Stimulated activated CD8-positive, alpha-beta memory T cell treated with anti-CD3 and anti-CD28 coated beads, Interleukin-4, amount 100 ng/mL, for 24 hours (primary cell): ENCODE data around the gene FOXN1.

Source experiments
- DNase-seq: peaks from one replicate; pipeline ENCODE4 v3.0.0-alpha.2; 2020; ENCODE audit warnings: low read depth

FOXN1 gene

DNA sequence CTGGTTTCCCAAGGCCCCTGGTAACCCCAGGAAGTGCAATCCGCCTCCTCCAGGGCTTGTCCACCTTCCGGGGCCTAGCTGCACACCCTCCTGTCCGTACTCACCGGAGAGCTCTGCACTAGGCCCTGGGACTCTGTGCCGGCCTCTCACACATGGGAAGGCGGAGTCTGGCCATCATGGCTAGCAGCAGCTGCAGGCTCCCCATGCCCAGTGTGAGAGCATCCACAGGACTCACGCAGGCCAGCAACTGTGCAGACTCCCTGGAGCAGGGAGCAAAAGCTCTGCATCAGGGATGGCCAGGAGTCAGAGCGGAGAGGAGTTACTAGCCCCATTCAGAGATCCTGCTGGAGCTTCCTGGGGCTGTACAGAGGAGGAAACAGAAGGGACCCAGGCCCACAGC lies 20.2 kb downstream of the FOXN1 start:
- no peak for DNase-seq

DNA sequence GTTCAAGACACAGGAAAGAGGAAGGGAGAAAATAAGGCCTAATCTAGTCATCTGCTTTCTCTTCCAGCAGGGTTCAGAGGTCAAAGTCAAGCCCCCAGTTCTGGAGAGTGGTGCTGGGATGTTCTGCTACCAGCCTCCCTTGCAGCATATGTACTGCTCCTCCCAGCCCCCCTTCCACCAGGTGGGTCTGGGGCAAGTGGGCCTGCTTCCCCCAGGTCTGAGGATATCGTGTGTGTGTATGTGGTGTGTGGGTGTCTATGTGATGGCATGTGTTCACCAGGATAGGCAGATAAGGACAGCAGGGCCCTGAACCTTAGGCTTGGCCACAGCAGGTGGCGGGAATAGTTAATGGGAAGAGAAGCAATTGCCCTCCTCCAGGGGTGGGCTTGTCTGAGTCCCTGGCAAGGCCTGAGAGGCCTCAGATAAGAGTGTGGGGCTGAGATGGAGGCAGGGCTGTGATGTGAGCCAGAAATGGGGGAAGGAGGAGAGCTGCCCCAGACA lies 21.1 kb downstream of the FOXN1 start:
- DNase-seq, result no peak

DNA sequence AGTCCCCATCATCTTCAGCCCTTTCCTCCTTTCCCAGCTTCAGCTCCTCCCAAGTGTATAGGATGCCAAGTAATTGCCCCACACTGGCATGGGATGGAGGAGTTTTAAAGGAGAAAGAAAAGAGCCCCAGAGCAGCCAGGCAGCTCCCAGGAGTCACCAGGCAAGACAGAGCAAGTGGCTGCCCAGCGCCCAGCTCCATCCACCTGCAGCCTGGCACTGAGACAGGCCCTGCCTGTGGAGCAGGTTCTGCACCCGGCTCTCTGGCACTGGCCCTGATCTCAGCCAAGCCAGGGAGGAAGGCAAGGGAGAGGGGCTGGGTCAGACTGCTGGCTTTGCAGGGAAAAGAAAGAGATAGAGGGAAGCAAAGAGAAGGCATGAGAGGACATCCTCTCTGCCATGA lies 21.7 kb downstream of the FOXN1 start:
- DNase-seq, result no peak

DNA sequence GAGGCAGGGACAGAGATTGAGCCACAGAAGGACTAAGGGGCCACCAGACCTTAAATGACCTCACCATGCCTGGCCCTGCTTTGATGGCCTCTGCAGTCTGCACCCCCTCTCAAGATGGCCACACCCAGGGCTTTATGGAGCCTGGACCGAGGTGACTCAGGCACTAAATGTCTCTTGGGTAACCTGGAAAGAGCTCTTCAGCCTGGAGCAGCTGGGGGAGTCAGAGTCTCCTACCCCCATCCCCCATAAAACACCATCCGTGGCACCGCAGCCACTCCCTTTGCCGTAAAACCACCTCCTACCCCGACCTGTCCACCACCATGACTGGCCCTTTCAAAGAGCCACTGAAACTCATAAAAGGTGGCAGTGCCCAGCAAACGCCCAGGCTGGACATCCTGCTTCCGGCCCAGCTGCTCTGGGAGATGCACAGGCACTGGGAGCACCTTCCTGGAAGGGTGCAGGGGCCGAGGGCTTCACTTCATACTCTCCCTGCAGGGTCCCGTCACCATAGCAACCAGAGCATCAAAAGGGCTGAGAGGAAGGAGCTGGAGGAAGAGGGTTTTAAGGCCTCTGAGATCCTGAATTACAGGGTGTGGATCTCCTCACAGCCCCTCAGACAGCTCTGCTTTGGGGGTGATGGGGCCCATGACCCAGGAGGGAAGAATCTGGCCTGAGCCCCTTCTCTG lies 22.3 kb downstream of the FOXN1 start:
- no peak for DNase-seq

DNA sequence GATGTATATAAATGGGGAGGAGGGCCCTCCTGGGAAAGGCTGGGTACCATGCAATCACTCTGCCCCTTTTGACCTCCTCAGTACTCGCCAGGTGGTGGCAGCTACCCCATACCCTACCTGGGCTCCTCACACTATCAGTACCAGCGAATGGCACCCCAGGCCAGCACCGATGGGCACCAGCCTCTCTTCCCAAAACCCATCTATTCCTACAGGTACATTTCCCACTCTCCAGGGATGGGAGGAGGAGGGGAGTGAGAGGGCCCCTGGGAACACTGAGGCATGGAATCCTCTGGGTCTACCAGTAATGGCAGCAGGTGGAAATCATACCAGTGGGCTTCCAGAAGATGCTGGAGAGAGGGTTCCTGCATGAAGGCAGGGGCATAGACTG lies 22.9 kb downstream of the FOXN1 start:
- no peak for DNase-seq

DNA sequence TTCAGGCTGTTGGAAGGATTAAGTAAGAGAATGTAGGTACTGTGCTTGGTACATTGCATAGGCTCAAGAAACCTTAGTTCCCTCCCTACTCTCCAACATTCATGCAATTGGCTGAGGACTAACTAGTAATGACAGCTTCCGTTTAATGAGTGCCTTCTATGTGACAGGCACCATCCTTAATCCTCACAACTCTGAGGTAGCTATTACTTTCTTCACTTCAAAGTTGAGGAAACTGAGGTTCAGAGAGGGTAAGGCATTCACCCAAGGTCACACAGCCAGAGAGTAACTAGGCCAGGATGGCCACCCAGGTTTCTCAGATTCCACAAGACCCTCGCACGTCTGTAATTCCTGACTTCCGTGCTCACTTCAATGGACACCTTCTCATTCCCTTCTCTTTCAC lies 24.1 kb downstream of the FOXN1 start:
- DNase-seq, result no peak

DNA sequence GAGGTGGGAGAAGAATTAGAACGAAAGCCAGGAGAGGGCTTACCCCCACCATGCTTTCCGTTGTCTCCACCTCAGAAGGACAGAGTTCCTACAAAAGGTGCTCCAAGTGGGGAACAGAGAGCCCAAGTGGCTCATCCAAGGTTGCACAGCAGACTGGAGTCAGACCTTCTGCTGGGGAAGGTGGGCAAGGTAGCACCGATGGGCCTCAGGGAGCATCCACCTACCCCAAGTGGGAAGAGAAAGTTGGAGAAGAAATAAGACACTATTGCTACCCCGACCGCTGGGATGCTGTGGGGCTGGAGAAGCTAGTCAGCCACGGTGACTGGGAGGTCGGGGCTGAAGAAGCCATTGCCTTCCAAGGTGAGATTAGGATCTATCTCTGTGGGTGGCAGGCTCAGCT lies 24.8 kb downstream of the FOXN1 start:
- no peak for DNase-seq

DNA sequence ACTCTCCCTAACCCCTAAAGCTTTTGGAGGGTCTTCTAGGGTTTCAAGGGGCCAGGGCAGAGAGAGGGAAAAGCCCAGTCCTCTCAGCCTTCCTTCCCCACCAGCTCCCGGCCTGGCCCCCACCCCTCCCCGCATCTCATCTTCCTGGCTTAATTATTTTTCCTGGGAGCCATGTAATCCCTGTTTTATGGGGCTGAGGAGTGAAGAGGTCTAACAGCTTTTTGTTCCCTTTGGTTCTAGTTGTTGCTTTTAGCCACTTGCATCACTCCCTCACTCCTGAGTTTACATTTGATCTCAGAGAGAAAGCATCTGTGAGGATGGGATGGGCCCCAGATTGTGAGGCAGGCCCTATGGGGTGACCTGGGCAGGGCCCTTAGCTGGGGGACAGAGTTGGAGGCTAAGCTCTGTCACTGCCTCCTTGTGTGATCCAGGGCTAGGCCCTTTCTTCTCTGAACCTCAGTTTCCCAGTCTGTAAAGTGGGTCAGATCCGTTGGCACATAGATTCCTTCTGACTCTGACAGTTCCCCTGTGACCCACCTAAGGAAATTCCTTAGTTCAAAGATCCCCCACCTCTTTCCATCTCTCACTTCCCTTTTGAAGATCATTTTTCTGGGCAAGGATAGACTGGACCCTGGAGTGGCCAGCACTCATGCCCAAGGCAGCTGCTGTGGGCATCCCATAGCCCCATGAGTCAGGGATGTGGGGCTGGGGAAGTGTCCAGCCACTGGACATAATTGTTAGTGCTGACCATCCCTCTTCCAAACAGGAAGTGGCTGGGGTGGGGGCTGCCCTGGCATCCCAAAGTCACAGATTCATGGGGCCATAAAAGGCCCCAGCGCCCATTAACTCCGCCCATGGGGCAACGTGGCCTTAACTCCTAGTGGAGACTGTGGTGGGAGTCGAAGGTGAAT lies 26.2 kb downstream of the FOXN1 start:
- no peak for DNase-seq

DNA sequence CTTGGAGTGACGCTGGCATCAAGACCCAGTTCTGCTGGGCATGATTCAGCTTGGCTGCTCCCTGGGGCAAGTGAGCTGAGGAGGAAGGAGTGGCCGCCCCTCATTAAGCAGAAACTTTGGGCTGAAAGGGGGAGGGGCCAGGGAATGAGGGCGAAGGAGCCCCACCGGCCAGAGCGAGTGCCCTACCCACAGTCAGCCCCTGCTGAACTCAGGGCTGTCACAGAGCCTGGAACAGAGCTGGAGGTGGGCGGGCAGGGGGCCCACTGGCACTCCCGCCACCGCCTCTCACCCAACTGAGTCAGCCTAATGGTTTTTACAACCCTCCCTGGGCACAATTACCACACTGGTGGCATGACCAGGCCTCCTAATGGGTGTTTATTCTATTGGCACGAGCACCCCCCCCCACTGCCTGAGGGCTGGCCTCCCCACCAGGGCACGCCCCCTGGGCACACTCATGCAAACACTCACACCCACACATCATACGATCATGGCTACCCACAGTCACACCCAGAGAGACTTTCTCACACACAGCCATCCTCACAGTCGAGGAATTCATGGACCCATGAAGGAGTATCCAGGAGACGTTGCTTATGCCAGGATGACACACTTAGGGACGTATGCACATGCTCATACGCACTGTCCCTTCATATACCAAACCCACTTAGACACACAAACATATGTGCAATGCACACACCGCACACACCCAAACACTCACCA lies 27.1 kb downstream of the FOXN1 start:
- DNase-seq, result no peak

DNA sequence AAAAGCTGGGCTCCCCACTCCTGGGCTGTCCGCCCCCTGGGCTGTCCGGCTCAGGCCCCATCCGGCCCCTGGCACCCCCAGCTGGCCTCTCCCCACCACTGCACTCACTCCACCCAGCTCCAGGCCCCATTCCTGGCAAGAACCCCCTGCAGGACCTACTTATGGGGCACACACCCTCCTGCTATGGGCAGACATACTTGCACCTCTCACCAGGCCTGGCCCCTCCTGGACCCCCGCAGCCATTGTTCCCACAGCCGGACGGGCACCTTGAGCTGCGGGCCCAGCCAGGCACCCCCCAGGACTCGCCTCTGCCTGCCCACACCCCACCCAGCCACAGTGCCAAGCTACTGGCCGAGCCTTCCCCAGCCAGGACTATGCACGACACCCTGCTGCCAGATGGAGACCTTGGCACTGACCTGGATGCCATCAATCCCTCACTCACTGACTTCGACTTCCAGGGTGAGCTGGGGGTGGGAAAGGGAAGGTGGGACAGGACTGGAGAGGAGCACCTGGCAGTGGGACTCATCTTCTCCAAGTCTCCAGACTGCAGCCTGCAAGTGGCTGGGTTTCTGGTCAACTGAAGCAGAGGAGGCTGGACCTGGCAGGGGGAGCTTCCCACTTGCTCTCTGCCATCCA lies 28.7 kb downstream of the FOXN1 start:
- no peak for DNase-seq

DNA sequence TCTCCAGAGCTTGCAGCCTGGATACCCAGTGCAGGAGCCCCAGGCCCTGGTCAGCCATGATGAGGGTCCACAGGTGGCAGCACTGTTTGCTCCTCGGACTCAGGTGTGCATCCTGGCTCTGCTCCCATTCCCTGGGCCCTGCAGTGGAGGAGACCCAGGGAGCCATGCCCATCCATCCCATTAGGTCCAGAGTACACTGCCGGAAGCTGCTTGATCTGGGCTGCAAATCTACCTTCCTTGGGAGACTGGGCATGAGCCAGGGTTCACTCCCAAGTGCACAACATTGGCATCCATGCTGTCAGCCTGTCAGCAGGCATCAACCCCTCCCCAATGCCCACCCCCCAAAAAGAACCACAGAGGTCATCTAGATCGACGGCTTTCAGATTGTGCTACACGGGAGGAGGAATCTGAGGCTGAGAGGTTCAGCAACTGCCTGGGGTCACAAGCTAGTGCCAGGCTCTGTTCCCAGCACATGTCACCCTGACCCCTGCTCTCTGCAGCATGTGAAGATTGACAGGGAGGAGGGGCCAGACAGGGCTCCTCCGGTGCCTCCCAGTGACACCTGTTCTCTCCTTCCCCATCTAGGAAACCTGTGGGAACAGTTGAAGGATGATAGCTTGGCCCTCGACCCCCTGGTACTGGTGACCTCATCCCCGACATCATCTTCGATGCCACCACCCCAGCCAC lies 30.5 kb downstream of the FOXN1 start:
- DNase-seq, result no peak

DNA sequence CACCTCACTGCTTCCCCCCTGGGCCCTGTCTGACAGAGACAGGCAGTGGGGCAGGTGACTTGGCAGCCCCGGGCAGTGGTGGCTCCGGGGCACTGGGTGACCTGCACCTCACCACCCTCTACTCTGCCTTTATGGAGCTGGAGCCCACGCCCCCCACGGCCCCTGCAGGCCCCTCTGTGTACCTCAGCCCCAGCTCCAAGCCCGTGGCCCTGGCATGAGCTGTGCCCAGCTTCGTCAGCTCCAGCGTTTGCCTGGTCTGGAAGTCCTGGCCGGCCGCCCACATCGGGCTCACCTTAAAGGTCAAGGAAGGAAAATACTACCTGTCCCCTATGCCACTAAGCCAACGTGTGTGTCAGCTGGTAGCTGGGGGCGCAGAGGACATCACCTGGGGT lies 31.1 kb downstream of the FOXN1 start:
- DNase-seq, result no peak

DNA sequence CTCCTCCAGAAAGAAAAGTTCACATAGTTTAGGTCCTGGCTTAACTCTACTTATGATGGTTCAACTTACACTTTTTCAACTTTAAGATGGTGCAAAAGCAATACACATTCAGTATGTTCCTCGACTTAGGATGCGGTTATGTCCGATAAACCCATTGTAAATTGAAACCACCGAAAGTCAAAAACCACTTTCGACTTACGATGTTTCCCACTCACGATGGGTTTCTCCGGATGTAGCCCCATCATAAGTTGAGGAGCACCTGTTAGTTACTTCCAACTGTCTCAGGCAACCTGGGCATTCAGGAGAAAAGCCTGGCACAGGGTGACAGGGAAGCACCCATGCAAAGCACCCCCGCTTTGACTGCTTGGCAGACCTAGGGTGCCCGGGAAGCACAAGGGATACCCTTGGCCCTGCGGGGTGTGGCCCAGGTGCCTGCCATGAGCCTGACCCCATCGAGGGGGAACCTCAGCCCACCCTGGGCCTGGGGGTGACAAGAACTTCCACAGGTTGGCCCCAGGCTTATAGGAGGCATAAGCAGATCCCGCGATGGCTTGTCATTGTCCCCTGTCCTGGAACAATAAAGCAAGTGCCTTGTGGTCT lies 32.2 kb downstream of the FOXN1 start:
- DNase-seq, result no peak

DNA sequence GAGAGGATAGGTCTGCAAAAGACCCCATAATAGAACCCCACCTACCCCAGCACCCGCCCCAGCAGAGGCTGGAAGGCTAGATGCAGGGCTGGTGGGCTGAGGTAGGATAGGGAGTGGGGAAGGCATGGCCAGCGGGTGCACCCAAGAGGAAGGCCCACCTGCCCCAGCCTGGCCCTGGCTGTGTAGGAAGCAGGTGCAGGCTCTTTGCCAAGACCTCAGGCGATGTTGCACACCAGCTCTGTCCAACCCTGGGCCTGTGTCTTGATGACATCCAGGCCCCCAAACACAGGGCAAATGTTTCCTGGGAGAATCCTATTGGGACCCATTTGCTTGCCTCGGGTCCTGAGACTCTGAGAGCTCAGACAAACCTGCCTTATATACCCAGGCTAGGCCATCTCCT lies 34.1 kb downstream of the FOXN1 start:
- DNase-seq, result no peak

DNA sequence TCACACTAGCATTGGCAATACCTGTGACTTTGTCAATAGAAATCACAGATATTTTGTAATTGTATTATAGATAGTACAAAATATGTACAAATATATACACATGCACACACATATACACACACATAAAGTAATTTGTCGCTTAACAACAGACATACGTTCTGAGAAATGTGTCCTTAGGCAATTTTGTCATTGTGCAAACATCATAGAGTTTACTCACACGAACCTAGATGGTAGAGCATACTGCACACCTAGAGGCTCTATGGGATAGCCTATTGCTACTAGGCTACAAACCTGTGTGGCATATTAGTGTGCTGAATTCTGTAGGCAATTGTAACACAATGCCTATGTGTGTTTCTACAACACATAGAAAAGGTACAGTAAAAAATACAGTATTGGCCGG lies 35.3 kb downstream of the FOXN1 start:
- DNase-seq, result no peak

DNA sequence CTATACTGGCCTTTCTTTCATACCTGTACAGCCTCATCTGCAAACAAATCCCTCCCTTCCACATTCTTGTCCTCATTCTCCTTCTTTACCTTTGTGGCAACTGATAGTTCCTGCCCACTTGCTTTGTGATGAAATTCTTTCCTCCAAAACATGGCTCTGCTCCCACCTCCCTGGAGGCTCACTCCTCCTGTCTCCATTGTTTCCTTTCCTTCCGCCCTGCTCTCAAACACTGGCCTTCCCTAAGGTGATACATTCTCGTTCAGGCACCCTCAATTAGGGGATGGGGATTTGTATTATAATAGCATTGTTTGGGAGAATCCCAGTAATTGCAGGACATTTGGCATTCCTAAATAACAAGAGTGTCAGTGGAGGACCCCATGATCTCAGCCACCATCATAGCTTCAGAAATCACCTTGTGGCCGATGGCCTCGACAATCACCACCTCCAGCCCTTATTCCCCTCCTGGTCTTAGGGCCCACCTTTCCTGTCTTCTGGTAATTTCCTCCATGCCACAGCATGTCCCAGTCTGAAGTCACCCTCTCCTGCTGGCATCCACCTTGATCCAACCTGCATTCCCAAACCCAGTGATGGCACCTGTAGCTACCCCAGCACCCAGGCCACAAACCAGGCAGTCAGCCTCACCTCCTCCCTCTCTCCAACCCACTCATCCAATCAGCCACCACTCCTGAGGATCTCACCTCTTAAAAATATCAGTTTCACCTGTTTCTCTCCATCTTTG lies 38.4 kb downstream of the FOXN1 start:
- no peak for DNase-seq

DNA sequence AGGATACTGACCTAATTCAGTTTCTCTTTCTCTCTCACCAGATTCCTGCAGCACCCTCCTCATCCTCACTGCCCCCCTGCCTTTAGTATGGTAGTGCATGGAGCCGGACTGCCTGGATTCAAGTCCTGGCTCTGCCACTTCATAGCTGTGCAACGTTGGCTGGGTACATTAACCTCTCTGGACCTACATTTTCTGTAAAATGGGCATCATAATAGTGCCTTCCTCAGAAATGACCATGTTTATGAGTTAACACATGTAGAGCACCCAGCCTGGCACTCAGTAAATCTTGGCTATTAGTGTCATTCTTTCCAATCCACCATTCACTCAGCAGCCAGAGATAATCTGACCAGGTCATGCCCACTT lies 39.0 kb downstream of the FOXN1 start:
- no peak for DNase-seq

DNA sequence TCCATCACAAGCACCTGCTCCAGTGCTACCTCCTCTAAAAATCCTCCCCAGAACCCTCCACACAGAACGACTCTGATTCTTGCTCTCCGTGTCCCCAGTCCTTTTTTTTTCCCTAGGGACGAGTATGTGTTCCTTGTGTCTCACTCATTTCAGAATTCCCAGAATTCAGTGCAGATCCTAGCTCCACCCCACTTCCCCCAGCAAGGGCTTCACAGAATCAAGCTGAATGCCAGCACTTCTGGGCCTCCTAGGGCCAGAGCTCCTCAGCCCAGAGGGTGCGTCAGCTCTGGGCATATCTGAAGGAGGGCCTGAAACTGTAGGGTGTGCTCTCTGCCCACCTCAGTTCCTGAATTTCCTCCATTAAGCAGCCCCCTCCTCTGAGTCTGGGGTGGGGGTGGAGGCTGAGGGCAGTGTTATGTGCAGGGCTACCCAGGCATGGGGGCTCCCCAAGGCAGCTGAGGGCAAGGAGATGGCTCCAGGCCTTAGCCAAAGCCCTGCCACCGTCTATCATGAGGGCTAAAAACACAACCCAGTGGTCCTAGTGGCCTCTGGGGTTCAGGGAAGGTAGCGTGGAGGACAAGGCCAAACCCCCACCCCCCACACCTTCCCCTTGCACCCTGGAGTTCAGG lies 39.8 kb downstream of the FOXN1 start:
- DNase-seq, result no peak

DNA sequence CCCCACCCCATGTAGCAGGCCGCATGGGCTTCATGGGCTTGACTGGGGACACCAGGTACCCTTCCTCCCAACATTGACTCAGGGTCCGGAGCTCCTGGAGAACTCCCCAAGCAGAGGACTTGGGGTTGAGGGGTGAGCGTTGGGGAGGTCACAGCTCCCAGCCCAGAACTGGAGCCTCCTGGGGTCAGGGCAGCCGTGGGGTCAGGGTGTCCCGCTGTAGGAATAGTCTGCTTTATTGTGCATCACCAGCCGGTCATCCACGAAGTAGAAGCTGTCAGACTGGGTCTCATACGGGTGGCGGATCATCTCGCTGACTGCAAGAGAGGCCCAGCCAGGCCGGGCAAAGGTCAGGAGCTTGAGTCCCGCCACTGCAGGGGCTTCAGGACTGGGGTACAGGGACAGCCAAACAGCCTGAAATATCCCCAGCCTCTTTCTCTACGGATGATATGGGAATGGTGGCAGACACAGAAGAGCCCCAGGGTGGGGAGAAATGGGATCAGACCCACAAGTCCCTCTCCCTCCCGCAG lies 41.0 kb downstream of the FOXN1 start:
- DNase-seq, result no peak
